NCI-H2196 (cell line): ENCODE data around the gene PISD.

ENCODE experiments used
- DNase-seq: peaks from one replicate; lab custom pipeline; 2025; ENCODE audit not compliant: unreplicated experiment; lab: John Stamatoyannopoulos, UW

PISD gene

GRCh38 chr22:31626427-31627150, 35.4 kb downstream of the PISD start:
- peak; percentile 30 for DNase-seq

DNA sequence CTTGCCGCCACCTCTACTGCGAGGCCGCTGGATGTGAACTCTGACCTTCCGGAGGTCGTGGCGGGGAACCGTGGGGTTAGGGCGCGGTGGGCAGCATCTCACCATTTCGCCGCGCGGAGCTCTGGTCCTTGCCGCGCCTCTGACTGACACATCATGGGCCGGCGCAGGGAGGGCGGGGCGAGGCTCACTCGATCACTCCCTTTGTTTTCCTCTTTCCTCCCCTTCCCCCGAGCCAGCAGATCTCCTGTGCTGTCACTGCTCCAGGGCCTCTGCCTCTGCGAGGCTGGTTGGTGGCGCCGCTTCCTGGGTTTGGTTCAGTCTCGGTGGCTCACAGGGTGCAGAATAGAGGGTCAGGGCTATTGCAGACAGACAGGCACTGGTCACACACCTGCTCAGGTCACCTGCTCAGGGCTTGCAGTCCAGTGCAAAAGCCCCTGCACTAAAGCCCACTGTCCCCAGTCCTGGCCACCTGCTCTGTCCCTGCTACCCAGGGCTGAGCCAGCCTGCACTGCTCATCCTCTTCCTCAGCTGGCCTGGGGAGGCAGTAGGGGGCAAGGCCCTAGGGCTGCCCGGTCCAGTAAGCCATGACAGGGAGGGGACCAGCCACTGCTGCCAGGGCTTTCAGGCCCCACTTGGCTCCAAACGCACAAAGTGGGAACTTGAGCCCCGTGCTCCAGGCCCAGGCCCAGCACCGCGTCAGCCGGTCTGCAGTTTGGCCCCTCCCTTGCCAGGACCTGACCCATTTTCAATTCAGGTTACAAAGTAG, 36.2 kb downstream of the PISD start:
- DNase-seq, result peak; percentile 27

DNA sequence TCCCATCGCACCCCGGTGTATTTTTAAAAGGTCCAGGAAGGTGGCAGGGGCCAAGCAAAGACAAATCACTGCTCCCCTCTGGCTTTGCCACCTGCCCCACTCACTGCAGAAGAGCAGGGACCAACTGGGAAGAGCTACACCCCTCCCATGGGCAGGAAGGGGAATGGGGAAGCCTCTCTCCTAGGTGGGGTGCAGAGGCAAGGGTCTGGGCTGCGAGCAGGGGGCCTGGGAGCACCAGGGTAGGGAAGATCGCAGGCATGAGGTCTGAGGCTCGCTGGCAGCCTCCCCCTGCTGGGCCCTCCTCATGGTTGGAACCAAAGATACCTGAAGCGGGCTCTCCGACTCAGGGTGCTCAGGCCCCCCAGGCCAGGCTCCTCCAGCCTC, 36.8 kb downstream of the PISD start:
- no peak for DNase-seq

- peak; percentile 16 for DNase-seq
These were observed 38.3 kb downstream of the PISD start for GRCh38 chr22:31623592-31624304.

- DNase-seq, result no peak
These were observed 39.0 kb downstream of the PISD start for GRCh38 chr22:31622980-31623379.

GRCh38 chr22:31621507-31622124, 40.4 kb downstream of the PISD start:
- no peak for DNase-seq

GRCh38 chr22:31620756-31621480, 41.1 kb downstream of the PISD start:
- DNase-seq, result no peak

DNA sequence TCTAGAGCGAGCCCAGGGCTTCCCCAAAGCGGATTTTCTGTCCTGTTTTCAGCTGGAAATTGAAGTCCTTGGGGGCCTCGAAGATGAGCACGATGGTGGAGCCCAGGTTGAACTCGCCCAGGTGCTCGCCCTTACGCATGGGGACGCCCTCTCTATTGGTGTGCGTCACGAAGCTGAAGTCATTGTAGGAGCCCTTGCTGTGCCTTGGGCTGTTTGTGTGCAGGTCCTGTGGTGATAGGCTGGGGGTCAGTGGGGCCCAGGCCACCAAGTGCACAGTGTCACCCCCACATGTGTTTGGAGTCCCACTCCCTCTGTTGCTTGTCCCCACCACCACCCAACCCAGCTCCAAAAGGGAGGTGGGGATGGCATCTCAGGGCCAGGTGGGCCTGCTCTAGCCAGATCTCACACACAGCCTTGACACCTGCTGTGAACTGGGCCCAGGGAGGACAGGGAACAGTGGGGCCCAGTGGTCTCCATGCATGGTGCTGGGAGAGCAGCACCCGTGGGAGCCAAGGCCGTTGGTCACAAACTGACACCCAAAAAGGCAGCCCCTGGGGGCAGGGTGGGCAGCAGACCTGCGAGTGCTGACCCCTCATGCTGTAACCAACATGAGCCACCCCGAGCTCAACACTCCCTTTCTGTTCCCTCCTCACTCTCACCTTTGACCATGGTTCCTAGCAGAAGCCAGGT, 42.3 kb downstream of the PISD start:
- DNase-seq, result no peak

DNA sequence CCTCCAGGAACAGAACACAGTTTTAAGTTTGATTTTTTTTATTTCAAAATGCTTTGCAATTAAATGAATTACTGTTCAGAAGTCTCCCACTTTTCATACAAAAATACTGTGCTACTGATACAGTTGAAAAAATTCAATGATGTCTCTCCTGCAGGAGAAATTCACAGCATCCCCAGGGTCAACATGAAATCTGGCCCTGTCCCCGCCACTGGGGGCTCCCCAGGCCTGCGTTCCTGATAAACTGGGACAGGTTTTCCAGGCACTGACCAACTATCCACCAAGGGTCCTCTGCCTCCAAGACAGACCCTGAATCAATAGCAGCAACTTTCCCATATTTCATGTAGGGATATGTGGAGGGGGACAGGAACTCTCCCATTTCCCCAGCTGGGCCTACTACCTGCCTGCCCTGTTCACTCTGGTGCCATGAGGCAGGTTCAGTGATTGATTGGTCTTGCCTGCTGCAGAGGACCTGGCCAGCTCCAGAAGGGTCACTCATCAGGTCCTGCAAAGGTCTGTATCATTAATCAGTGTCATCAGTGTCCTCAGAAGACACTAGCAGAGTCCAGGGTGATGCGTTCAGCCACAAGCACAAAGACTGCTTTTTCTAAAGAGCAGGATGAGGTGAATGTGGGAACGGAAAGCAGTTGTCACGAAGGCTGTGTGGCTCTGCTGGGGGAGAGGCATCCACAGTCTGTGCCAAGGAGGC, 43.4 kb downstream of the PISD start:
- no peak for DNase-seq

- DNase-seq, result peak; percentile 78
These were observed 44.0 kb downstream of the PISD start for GRCh38 chr22:31618057-31618456.

- DNase-seq, result no peak
These were observed 45.6 kb downstream of the PISD start for GRCh38 chr22:31616315-31616980.

DNA sequence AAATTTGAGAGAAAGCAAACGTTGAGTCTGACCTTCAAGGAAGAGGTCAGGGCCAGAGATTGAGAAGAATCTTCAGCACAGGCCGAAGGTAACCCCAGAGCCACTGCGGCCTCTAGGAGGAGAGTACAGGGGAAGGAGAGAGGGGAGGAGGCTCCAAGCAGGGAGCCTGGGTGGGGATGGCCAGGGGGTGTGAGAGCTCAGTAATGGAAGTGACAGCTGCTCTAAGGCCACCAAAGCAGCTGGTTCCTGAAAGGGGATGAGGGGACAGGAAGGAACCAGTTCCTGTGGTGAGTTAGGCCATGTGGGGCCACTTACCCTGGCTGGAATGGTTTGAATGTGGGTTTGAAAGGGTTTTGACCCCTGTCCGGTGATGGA, 46.1 kb downstream of the PISD start:
- DNase-seq, result no peak

DNA sequence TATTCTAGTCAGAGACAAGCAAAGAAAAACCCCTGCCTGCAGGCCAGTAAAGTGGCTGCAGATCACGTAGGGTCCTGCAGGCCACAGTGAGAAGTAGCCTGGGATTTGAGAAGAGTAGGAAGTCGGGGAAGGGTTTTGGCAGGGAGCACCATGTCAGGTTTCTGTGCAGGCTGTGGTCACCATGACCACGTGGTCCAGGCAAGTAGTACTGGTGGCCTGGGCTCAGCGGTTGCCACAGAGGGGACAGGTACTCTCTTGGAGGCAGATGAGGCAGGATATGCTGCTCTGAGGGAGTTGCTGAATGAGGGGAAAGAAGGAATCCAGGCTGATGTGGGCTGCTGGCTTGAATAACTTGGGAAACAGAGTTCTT, 46.5 kb downstream of the PISD start:
- DNase-seq, result no peak

DNA sequence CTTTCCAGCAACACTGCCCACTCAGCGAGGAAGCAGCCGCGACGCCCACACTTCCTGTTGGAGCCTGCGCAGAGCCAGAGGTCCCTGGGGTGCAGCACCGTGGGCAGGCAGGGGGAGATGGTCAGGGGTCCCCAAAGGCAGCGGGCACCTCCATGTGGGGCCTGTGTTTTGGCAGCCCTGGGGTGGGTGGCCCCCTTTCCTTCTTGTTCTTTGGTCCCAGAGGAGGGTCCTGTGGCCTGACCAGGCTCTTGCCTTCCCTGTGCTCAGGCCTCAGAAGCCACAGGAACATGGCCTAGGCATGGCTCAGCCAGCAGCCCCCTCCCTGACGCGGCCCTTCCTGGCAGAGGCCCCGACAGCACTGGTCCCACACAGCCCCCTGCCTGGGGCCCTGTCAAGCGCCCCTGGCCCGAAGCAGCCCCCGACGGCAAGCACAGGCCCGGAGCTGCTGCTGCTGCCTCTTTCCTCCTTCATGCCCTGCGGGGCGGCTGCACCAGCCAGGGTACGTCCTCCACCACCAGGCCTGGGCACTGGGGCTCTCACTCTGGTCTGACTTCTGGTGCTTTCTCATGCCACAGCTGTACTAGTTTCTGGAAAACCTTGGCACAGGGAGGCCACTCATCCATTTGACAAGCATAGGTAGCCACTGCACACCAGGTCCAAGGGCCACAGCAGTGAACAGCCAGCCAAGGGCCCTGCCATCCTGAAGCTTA, 47.1 kb downstream of the PISD start:
- no peak for DNase-seq

- no peak for DNase-seq
These were observed 48.1 kb downstream of the PISD start for GRCh38 chr22:31613904-31614296.

DNA sequence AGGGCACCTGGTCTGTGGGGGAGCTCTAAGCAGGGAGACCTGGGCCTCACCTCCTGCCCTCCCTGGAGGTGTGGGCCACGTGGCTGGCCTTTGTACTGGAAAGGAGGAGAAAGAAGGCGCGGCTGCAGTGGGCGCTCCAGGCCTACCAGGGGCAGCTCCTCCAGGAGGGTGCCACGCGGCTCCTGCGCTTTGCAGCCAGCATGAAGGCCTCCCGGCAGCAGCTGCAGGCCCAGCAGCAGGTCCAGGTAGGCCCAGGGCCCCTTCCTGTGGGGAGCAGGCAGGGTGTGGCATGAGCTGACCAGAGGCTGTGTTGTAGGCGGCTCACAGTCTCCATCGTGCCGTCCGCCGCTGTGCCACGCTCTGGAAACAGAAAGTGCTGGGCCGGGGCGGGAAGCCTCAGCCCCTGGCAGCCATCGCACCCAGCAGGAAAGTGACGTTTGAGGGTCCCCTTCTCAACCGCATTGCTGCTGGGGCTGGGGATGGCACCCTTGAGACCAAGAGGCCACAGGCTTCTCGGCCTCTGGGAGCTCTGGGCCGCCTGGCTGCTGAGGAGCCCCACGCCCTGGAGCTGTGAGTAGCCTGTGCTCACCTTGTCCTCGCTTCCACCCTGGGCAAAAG, 48.6 kb downstream of the PISD start:
- DNase-seq, result no peak

GRCh38 chr22:31612891-31613285, 49.1 kb downstream of the PISD start:
- no peak for DNase-seq

DNA sequence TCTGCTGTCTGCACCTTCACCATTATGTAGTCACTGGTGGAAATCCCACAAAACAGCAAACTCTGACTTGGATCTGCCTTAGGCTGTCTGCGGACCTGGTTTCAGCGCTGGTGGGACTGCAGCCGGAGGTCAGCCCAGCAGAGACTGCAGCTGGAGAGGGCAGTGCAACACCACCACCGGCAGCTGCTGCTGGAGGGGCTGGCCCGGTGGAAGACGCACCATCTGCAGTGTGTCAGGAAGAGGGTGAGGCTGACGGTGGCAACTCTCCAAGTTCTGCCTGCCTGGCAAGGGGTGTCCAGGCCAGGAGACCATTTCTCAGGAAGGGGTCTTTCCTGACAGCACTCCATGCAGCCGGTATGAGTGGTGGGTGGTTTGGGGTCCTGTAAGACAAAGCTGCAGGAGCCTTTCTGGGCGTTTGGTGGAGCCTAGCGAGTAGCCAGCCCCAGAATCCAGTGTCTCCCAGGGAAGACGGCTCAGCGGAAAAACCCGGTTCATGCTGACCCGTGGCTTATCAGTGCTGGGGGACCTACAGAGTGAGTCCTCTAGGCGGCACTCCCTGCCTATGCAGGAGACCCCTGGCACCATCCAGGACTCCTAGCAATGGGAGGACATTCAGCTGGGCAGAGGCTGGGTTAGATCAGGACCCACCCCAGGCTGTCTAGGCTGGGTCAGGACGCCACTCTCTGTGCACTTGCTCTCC, 50.8 kb downstream of the PISD start:
- no peak for DNase-seq
